ENCODE results near the gene PAX3. TPM values are rescaled to one million over a fixed set of nuclear protein-coding genes. Genes with fewer than 3 reads are reported as not detected.

The PAX3 gene
- total RNA-seq, 3 donors from 2014 or later (not counting 1 experiment from before 2014, with no cell fraction given): not detected

GRCh38 chr2:222248818-222249217 lies 50.0 kb downstream of the PAX3 start:
- no peaks in the 10 kb centered on the region for H3K36me3 Mint-ChIP-seq
- TF ChIP-seq CTCF (IDR thresholded peaks at IDR 0.05): no peak
- intact Hi-C loops (cut with micrococcal nuclease): no loop called here
- Histone ChIP-seq H3K27ac (ENCODE audit: low read length) (no peak overlapping the region), H3K9me3 (ENCODE audit: control insufficient read depth, insufficient read depth, low read length) (no peaks in the 10 kb centered on the region), H3K4me3 (ENCODE audit: low read length) (no peak overlapping the region), H3K27me3 (ENCODE audit: control insufficient read depth, insufficient read depth, low read length) (no peaks in the 10 kb centered on the region), H3K4me1 (ENCODE audit: control insufficient read depth, insufficient read depth, low read length) (no peaks in the 10 kb centered on the region), H3K36me3 (ENCODE audit: control insufficient read depth, insufficient read depth, low read length) (no peaks in the 10 kb centered on the region)
- H3K4me3 Mint-ChIP-seq: no peak overlapping the region
- no CpG with 5 or more reads among the region's 1 CpG for WGBS (ENCODE audit: insufficient coverage)
- peaks cover 0 to 4% of the 10 kb centered on the region in 2 donors for H3K27me3 Mint-ChIP-seq (ENCODE audit: low read depth in 2 of 2)
- no peak for ATAC-seq
- no peak overlapping the region for H3K27ac Mint-ChIP-seq
- no peaks in the 10 kb centered on the region for H3K4me1 Mint-ChIP-seq
- peaks cover 6% of the 10 kb centered on the region in 2 donors for H3K9me3 Mint-ChIP-seq
- DNase-seq: no peak

- peaks cover 2% of the 10 kb centered on the region for H3K27me3 ChIP-seq (ENCODE audit: control insufficient read depth, insufficient read depth, low read length)
- H3K4me1 Mint-ChIP-seq: no peaks in the 10 kb centered on the region
- DNase-seq (no peak), ATAC-seq (no peak)
- H3K36me3 Mint-ChIP-seq: no peaks in the 10 kb centered on the region
- intact Hi-C loops (cut with micrococcal nuclease): no loop called here
- peaks cover 6% of the 10 kb centered on the region in 2 donors for H3K9me3 Mint-ChIP-seq
- H3K27ac Mint-ChIP-seq: no peak overlapping the region
- H3K36me3 ChIP-seq (ENCODE audit: control insufficient read depth, insufficient read depth, low read length): no peaks in the 10 kb centered on the region
- no peak overlapping the region for H3K4me3 ChIP-seq (ENCODE audit: low read length)
- H3K27ac ChIP-seq (ENCODE audit: low read length): no peak overlapping the region
- no peak for TF ChIP-seq CTCF (IDR thresholded peaks at IDR 0.05)
- H3K9me3 ChIP-seq (ENCODE audit: control insufficient read depth, insufficient read depth, low read length): no peaks in the 10 kb centered on the region
- WGBS (ENCODE audit: insufficient coverage): 78% methylated on average over 2 of the region's 2 CpGs
- no peaks in the 10 kb centered on the region for H3K4me1 ChIP-seq (ENCODE audit: control insufficient read depth, insufficient read depth, low read length)
- peaks cover 0 to 4% of the 10 kb centered on the region in 2 donors for H3K27me3 Mint-ChIP-seq (ENCODE audit: low read depth in 2 of 2)
- H3K4me3 Mint-ChIP-seq: no peak overlapping the region
Measured at GRCh38 chr2:222248256-222248655, 50.5 kb downstream of the PAX3 start.

- H3K4me3 Mint-ChIP-seq: no peak overlapping the region
Measured at GRCh38 chr2:222242532-222242931, 56.3 kb downstream of the PAX3 start.

More at GRCh38 chr2:222242532-222242931, 56.3 kb downstream of the PAX3 start:
- Histone ChIP-seq H3K27me3 (ENCODE audit: control insufficient read depth, insufficient read depth, low read length) (peaks cover 9% of the 10 kb centered on the region), H3K27ac (ENCODE audit: low read length) (no peak overlapping the region), H3K9me3 (ENCODE audit: control insufficient read depth, insufficient read depth, low read length) (no peaks in the 10 kb centered on the region), H3K4me3 (ENCODE audit: low read length) (no peak overlapping the region), H3K4me1 (ENCODE audit: control insufficient read depth, insufficient read depth, low read length) (no peaks in the 10 kb centered on the region), H3K36me3 (ENCODE audit: control insufficient read depth, insufficient read depth, low read length) (no peaks in the 10 kb centered on the region)
- H3K27ac Mint-ChIP-seq: no peak overlapping the region
- H3K27me3 Mint-ChIP-seq (ENCODE audit: low read depth in 2 of 2): peaks cover 8 to 14% of the 10 kb centered on the region in 2 donors
- intact Hi-C loops (cut with micrococcal nuclease): no loop called here
- DNase-seq (no peak), ATAC-seq (no peak)
- no peaks in the 10 kb centered on the region for H3K36me3 Mint-ChIP-seq
- H3K9me3 Mint-ChIP-seq: peaks cover 3 to 10% of the 10 kb centered on the region in 2 donors
- no peak for TF ChIP-seq CTCF (IDR thresholded peaks at IDR 0.05)
- H3K4me1 Mint-ChIP-seq: no peaks in the 10 kb centered on the region
